Measurements from ENCODE around the gene SHISA9.

SHISA9 gene

GRCh38 chr16:13238182-13238581, 336.8 kb downstream of the SHISA9 start:
- DNase-seq (ENCODE audit: insufficient read length, low spot score) (no peak), FAIRE-seq (no peak)

DNA sequence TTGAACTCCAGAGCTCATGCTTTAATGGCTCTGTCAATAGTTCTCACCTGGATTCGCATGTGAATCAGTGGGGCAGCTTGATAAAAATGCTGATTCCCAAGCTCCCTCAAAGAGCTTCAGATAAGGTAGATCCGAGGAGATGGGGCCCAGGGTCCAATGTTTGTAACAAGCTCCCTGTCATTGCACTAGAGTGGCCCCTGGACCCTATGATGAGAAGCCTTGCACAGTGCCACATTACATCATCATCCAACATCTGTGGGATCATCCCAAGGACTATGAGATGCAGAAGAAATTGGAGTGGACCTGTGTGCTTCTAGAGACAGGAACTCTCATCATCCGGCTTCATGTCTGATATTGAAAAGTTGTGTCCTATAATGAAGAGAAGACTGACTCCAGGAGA, 340.8 kb downstream of the SHISA9 start:
- no peak for FAIRE-seq
- no peak for DNase-seq (ENCODE audit: insufficient read length, low spot score)

DNA sequence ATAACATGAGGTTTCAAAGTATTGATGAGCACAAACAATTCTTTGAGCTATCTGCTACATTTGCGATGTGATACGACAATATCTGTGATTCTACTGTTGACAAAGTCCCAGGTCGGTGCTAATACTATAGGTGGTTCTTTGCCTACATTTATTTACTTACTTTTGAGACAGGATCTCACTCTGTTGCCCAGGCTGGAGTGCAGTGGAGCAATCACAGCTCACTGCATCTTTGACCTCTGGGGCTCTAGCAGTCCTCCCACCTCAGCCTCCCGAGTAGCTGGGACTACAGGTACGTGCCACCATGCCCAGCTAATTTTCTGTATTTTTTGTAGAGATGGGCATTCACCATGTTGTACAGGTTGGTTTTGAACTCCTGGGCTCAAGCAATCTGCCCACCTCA, 343.4 kb downstream of the SHISA9 start:
- DNase-seq (ENCODE audit: insufficient read length, low spot score): no peak
- no peak for FAIRE-seq

- DNase-seq (ENCODE audit: insufficient read length, low spot score) (no peak), FAIRE-seq (no peak)
Measured at GRCh38 chr16:13245713-13246377, 344.4 kb downstream of the SHISA9 start.

DNA sequence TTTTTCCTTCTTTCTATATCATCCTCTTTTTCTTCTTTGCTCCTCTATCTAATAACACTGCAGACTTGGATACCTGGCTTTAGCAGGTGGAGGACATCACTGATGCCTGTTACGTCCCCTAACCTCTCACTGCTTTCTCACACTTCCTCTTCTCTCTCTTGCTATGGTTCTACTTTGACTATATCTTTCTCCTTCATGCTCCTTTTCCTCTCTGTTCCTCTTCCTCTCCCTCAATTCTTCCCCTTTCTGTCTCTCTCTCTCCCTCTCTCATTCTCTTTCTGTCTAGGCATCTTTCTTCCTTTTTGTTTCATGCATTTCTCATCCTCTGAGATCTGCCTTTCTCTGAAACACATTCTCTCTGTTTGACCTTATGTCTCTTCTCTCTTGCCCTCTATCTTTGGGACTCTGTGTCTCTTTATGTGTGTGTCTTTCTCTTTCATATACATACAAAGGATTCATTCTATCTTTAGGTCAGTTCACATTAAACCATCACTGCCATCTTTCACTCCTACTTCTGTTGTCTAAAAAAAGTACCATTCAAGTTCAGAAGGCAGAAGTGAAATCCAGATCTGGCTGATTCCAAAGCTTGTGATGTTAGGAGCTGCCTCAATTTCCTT, 353.7 kb downstream of the SHISA9 start:
- DNase-seq (ENCODE audit: insufficient read length, low spot score): no peak
- FAIRE-seq: no peak

DNA sequence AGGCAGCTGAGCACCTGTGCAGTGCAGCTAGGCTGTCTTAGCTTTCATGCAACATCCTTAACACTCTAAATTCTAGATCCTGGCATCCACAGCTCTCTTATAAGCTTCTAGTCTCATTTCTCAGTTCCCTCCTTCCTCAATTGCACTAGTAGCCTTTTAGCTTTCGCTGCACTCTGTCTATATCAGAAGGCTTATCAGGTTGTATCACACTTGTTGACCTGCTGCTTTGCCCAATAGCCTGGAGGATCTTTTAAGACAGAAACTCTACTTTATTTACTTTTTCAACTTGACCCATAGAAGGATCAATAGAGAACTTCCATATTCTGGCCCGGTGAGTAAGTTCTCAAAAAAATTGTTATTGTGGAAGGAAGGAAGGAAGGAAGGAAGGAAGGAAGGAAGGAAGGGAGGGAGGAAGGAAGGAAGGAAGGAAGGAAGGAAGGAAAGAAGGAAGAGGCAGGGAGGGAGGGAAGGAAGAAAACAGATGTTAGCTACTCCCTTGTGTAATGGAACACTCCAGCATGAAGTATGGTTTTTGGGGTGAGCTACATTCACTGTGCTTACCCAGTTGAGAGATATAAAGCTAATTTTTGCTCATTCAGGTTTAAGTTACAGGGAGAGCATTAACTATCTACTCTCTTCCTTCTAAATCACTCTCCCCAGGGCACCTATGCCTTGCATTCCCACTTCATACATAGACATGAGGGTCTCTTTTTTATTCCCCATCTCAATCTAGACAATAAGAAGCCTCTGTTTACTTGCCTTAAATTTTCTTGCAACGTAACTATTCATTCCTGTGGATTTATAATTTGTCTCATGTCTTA, 361.1 kb downstream of the SHISA9 start:
- DNase-seq (ENCODE audit: insufficient read length, low spot score) (no peak), FAIRE-seq (no peak)

- DNase-seq (ENCODE audit: insufficient read length, low spot score) (no peak), FAIRE-seq (no peak)
Measured at GRCh38 chr16:13264749-13265552, 363.6 kb downstream of the SHISA9 start.

DNA sequence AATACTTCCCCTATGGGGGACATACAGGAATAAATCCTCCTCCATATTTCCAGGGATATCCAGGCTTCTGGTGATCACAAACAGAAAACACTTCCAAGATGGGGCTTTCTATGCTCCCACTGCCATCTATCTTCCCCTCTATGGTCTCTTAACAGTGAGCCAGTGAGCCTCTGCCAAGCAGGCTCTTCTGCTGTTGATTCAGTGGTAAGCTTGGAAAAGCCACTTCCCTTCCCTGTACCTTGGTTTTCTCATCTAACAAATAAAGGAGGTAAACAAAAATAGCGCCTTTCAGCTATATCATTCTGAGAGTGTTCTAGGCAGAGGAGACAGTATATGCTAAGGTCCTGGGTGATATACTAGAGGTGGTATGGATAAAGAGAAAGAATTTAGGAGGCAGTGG, 368.0 kb downstream of the SHISA9 start:
- FAIRE-seq: no peak
- no peak for DNase-seq (ENCODE audit: insufficient read length, low spot score)

DNA sequence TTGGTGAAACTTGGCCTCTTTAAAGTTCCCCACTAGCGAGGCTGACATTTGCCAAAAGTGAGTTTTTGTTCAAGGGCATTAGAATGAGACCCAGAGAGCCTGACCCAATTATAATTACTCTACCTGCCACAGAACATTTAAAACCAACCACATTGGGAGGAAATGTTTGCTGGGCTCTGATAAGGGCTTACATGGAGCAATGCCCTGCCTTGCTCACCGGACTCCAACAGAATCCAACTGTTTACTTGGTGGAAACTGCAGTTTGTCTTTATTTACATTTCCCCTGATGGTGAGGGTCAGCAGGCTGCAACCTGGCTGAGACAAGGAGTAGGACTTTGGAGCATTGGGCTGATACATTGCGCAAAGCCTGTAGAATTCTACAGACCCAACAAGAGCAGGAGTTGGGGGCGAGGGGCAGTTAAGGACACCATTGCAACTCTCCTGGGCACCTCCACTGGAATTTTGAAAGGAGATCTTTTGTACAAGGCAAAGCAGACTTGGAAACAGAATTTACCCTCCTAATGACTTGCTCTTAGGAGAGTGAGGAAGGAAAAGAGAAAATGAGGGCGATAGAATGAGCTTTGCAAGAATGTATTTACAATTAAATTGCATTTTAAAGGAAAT, 368.6 kb downstream of the SHISA9 start:
- FAIRE-seq (no peak), DNase-seq (ENCODE audit: insufficient read length, low spot score) (no peak)

GRCh38 chr16:13270602-13271001, 369.2 kb downstream of the SHISA9 start:
- no peak for DNase-seq (ENCODE audit: insufficient read length, low spot score)
- no peak for FAIRE-seq

- FAIRE-seq: no peak
- no peak for DNase-seq (ENCODE audit: insufficient read length, low spot score)
Measured at GRCh38 chr16:13289515-13289914, 388.1 kb downstream of the SHISA9 start.

Data from HTR-8/SVneo (cell line).